ENCODE results near the gene RNF103.
"Not testable (repeated sequence)": the region's sequence is repeated elsewhere in the genome, so short reads cannot be mapped to it uniquely, and the experiment has no call there.

Gene RNF103

GRCh38 chr2:86623494-86624266, at the start of gene RNF103:
Gene RNF103 (minus strand): TSS chr2:86623865. CDS start chr2:86622886, 979 bp downstream.
- peak; percentile 94 for DNase-seq

- DNase-seq = no peak
Measured at GRCh38 chr2:86673011-86673410, 49.3 kb upstream of the RNF103 start.

GRCh38 chr2:86672027-86672545, 48.4 kb upstream of the RNF103 start:
- DNase-seq = no peak

DNA sequence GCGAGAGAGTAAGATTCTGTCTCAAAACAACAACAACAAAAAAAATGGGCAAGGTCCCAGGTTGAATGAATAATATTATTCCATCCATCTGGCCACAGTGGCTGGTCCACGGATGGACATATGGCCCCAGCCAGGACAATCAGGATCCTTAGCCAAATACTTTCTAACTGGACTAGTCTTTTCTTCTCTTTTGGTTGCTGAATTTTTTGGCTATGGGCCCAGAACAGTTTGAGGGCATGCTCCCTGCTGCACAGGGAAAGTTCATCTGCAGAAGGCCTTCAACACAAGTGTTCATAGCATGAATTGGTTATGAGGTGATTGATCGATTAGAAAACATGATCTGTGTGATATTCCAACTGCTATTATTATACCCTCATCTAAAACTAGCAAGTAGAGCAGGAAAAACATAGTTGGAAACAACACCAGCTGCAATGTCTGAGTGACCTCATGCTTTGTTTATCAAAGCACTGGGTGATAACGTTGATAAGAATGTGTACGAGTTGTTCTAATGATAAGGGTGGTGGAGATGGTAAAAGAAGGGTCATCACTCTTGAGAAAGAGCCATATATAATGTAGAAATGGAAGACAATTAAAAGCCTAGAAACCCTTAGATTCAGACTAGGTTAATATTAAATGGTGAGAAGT, 47.8 kb upstream of the RNF103 start:
- peak; percentile 49 for DNase-seq

- DNase-seq = not testable (repeated sequence)
Measured at GRCh38 chr2:86669323-86669722, 45.7 kb upstream of the RNF103 start.

- peak; percentile 23 for DNase-seq
Measured at GRCh38 chr2:86661333-86661732, 37.7 kb upstream of the RNF103 start.

- no peak for DNase-seq
Measured at GRCh38 chr2:86650188-86650587, 26.5 kb upstream of the RNF103 start.

DNA sequence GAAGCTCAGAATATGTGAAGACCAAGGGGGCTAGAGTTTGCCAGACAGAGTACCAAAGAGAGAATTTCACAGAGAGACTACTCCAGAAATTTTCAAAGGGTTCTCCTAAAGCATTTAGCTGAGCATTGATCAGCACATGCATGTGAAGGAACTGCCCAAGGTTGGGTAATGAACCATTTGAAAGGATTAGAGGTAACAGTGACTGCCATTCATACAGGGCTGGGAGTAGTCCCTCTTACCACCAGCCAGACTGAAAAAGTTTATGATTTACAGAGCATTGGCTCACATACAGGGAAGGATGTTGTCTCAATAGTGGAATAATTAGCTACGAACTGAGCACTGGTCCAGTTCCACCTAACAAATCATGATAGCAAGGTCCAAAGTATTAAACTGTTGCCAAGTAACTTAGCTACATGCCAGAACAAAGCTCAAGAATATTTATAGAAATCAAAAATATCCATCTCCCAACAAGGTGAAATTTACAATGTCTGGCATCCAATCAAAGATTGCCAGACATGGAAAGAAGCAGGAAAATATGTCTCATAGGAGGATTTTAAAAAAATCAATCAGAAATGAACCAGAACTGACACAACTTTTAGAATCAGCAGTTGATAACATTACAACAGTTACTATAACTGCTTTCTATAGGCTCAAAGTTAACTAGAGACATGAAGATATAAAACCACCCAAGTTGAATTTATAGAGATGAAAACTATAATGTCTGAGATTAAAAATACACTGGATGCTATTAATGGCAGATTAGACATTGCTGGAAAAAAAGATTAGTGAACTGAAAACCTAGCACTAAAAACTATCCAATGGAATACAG, 25.7 kb upstream of the RNF103 start:
- no peak for DNase-seq

- no peak for DNase-seq
Measured at GRCh38 chr2:86648681-86649080, 25.0 kb upstream of the RNF103 start.

- DNase-seq = no peak
Measured at GRCh38 chr2:86646865-86647264, 23.2 kb upstream of the RNF103 start.

DNA sequence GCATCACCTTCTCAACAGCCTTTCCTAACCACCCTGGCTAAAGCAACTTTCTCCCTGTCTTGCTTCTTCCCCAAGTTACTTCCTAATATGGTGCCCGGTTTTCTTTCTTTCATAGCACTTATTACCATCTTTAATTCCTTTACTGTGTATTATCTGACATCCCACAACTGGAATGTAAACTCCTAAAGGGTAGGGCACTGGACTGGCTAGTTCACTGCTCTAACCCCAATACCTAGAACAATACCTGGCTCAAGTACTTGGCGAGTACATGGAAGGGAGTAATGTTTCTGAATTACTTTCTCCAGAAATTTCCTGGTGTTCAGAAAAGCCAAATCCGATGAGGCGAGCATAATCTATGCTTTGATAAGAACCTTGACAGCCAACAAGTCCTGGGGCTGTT, 22.7 kb upstream of the RNF103 start:
- no peak for DNase-seq

GRCh38 chr2:86645752-86646151, 22.1 kb upstream of the RNF103 start:
- no peak for DNase-seq

DNA sequence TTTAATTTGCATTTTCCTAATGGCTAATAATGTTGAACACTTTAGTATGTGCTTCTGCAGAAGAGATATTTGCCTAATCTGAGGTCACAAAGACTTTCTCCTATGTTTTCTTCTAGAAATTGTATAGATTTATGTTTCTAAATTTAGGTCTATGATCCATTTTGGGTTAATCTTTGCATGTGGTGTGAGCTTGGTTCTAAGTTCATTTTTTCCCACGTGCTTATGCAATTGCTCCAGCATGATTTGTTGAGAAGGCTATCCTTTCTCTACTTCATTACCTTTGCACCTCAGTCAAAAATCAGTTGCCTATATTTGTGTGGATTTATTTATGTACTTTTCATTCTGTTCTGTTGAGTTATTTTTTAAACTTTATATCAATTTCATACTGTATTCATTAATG, 15.0 kb upstream of the RNF103 start:
- DNase-seq = no peak

- no peak for DNase-seq
Measured at GRCh38 chr2:86636842-86637241, 13.2 kb upstream of the RNF103 start.

GRCh38 chr2:86634352-86634751, 10.7 kb upstream of the RNF103 start:
- DNase-seq = no peak

GRCh38 chr2:86633155-86633651, 9.5 kb upstream of the RNF103 start:
- no peak for DNase-seq

DNA sequence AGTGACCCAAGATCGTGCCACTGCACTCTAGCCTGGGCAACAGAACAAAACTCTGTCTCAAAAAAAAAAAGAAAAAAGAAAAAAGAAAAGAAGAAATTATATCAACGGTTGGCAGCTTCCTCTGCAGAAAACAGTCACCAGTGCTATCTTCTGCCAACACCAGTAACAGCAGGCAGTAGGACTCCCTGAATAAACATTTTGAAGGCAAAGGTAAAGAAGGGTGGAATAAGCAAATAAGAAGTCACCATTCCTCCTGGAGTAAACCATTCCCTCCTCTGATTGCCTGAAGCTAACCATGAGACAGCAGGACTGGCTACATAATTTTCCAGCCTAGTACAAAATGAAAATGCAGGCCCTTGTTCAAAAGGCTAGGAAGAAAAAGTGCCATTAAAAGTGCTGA, 9.0 kb upstream of the RNF103 start:
- DNase-seq = peak; percentile 6

DNA sequence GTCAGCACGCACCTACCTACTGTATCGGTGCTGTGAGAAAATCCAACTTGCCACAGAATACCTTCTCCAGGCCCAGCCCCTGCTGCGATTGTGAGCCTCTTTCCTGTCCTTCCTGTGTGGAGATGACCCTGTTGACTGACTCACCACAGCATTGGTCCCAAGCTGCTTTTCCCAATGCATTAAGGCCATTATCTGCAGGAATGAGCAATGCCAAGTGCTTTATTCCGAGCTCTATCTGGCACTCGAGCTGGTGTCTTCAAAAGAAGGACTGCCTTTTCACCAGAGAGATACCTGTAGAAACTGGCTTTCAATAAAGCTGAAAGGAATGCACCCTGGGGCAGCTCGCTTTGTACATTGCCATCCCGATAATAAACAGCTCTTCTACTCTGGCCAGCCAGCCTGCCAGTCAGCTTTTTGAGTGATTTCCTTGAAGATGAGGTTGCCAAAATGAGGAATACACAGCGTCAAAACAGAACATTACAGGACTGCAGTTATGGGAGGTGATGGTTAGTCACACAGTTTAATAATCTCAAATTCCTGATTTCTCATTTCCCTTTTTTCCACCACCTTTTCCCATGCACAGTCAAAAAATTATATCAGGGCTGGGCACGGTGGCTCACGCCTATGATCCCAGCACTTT, 8.3 kb upstream of the RNF103 start:
- peak; percentile 52 for DNase-seq

DNA sequence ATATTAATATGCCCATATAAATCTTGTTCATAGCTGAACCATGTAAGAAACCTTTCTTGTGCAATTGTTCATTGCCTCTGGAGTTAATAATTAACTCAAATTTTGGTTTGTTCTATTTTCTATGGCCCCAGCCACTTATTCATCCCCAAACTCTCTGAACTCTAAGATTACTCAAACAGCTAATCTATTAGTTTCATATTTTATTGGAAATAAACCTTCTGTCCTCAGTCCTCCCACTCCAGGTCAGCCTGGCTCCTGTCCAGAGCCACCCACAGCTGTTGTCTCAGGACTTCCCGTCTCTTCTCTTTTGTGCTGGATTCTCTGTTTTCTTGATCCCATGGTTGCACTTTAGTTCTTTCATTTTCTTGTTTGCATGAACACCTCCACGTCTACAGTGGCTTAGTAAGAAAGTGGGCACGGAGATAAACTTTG, 4.4 kb upstream of the RNF103 start:
- DNase-seq = no peak

- no peak for DNase-seq
Measured at GRCh38 chr2:86627550-86627949, 3.9 kb upstream of the RNF103 start.

GRCh38 chr2:86625096-86625495, 1.4 kb upstream of the RNF103 start:
- no peak for DNase-seq

DNA sequence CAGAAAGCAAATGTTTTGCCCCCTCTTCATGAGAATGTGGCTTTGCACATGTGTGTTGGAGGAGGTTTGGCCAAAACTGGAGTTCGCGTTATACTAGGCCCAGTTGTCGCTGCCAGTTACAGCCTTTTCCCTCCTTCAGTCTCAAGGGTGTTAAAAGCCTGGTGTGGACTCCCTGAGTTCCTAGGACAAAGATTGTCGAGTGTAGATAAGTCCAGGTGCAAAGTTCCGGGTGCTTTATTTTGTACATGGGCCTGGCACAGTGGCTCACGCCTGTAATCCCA, 542 bp upstream of the RNF103 start:
- no peak for DNase-seq

DNA sequence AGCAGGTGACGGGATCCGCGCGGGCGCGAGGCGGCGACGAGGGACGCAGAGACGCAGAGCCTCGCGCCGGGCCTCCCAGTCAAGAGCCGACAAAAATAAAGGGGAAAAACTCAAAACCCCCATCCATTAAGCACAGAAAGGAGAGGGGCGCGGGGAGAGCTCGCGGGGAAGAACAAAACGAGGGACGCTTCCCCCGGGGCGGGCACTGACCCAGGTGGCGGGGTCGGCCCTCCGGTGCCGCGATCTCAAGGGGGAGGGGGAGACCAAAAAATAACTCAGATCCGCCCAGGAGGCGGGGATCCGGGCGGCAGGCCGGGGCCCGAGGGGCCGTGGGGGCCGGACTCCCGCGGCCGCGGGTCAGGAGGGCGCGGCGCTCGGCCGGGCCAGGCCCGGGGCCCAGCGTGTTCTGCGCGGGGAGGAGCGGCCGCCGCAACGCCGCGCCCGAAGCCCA, 597 bp downstream of the RNF103 start:
- peak; percentile 75 for DNase-seq
